NCI-H128 (cell line): ENCODE data around the gene SH3PXD2A.

ENCODE experiments used
- DNase-seq: peaks from one replicate; lab custom pipeline; 2025; ENCODE audit not compliant: unreplicated experiment; lab: John Stamatoyannopoulos, UW

The SH3PXD2A gene

DNA sequence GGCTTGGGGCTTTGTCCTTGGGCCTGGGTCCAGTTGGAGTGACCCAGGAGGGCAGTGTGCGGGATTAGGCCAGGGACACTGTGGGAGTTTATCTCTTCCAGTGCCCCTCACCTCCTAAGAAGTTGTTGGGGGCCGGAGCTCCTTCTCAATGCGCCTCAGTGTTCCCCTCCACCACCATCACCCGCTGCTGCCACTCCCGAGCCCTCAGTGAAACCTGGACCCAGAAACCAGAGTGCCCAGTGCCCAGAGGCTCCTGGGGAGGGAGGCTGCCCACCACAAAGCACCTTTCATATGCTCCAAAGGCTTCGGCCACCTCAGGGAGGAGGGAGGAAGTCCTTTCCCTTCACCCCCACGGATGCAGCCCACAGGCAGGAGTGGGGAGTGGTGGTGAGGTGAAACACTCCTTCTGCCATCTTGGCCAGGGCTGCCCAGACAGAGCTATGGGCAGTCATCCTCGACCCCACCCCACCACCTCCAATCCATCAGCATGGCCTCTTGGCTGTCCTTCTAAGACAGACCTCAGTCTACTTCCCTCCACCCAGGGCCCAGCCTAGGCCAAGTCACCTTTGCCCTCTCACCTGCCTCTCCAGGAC, 99.0 kb downstream of the SH3PXD2A start:
- no peak for DNase-seq

DNA sequence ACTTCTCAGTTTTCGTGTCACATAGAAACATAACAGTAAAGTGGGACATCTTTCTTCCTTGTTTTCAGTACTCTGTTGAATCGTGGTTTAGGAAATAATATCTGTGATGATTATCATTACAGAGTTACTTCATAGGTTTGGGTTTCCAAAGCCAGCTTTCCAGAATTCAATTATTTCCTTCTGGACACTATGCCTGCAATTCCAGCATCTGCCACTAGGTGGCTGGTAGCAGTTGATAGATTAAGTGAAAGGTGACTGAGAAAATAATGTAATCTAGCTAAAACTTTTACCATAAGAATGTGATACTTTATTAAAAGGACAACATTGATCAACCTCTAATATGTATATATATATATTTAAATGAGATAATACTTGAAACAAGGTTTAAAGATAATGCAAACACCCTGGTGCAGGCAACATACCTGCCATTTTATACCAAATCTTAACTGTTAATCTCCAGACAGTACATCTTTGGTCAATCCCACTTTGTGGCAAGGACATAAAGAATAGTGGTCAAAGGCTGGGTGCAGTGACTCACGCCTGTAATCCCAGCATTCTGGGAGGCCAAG, 102.6 kb downstream of the SH3PXD2A start:
- DNase-seq, result no peak

- no peak for DNase-seq
Observed at GRCh38 chr10:103751667-103752290, 103.6 kb downstream of the SH3PXD2A start.

GRCh38 chr10:103750836-103751235, 104.5 kb downstream of the SH3PXD2A start:
- no peak for DNase-seq

DNA sequence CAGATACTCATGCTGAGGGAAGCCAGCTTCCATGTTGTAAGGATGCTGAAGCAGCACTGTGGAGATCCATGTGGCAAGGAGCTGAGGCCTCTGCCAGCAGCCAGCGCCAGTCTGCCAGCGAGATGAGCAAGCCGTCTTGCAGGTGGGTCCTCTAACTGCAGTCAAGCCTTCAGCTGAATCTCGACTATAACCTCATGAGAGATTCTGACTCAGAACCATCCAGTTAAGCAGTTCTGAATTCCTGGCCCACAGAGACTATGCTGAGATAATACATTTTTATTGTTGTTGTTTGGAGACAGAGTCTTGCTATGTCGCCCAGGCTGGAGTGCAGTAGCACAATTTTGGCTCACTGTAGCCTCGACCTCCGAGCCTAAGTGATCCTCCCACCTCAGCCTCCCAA, 105.6 kb downstream of the SH3PXD2A start:
- DNase-seq, result no peak

- no peak for DNase-seq
Observed at GRCh38 chr10:103748020-103748419, 107.4 kb downstream of the SH3PXD2A start.

GRCh38 chr10:103747193-103747865, 108.0 kb downstream of the SH3PXD2A start:
- no peak for DNase-seq

DNA sequence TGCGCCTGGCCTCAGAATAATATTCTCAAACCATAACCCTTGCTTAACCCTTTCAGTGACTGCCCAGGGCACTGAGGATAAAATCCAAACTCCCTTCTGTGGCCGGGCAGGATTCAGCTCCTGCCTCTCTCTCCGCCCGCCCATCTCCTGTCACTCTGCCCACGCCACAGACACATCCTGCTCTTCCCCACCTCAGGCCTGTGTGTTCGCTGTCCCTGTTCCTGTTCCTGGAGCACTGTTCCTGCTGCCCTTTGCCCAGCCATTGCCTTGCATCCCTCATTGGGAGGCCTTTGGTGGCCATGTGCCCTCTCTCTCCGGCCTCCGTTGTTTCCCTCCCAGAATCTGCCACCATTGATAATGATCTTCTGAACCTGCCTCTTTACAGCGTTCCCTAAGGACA, 108.8 kb downstream of the SH3PXD2A start:
- no peak for DNase-seq

DNA sequence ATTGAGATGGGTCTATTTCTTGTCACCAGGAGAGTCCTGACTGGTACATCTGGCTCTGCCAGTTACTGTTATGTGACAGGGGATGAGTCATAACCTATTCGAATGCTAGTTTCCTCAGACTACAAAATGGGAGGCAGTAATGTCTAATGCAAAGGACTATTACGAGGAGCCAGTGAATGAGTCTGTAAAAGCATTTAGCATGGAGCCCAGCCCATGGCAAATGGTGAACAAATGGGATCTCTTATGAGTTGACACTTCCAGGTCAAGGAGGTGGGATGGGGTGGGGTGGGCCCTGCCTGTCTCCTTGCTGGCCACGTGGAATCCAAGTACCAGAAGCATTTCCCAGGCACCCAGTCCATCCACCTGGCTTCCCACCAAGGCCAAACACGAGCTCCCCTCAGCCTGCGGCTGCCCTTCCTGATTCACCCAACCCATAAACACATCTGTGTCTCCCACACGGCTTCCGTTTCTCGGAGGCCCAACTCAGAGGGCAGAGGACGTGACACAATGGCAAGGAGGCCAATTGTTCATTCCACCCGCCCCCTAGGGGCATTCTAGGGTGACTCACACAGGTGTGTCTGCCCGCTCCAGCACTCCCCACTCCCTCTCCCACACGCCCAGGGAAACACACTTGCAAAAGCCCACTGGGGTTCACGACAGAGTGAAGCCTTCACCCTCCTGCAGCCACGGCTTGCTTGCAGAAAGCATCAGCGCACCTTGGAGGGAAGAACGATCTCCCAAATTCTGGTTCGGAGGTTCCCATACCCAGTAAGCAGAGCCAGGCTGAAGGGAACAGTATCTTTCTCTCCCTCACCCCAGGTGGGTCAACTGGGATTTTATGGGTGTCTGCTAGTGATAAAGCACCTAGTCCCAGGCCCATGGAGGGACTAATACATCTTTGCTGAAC, 109.8 kb downstream of the SH3PXD2A start:
- DNase-seq, result no peak

GRCh38 chr10:103742824-103743223, 112.6 kb downstream of the SH3PXD2A start:
- no peak for DNase-seq

GRCh38 chr10:103740611-103741010, 114.8 kb downstream of the SH3PXD2A start:
- DNase-seq, result no peak

- DNase-seq, result no peak
Observed at GRCh38 chr10:103739039-103739764, 116.2 kb downstream of the SH3PXD2A start.

GRCh38 chr10:103737735-103738367, 117.5 kb downstream of the SH3PXD2A start:
- DNase-seq, result no peak

DNA sequence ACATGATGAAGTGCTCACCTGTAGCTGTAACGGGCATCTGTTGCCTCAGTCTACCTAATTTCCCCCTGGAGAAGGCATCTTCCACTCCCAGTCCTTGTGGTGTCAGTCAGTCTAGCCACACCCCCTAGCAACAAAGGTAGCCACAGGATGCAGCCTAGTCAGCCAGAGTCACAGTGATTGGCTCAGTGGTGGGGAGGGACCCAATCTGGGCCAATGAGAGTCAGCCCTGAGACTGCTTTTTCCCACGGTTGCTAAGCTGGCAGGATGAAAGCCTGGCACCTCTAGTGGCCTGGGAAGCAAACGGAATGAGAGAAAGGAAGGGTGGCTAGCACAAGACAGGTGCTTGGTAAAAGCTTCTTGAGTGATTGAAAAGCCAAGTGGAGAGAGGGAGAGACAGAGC, 118.6 kb downstream of the SH3PXD2A start:
- no peak for DNase-seq

GRCh38 chr10:103736044-103736443, 119.3 kb downstream of the SH3PXD2A start:
- no peak for DNase-seq

- no peak for DNase-seq
Observed at GRCh38 chr10:103734731-103735130, 120.6 kb downstream of the SH3PXD2A start.

DNA sequence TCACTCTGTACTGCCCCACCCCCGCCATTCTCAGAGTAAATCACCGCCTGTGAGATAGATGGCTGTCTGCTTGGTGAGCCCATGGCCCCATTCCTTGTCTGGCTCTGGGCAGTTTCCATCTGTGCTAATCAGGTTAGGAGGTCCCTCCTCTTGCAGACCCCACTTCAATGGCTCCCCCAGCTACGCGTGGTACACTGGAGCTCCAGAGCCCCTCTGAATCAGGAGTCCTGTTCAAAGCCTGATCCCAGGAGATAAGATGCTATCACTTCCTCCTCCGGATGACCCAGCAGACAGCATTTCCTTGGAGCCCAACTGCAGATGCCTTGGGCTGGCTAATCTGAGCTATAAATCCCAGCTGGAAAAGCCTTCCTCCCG, 122.3 kb downstream of the SH3PXD2A start:
- DNase-seq, result no peak

DNA sequence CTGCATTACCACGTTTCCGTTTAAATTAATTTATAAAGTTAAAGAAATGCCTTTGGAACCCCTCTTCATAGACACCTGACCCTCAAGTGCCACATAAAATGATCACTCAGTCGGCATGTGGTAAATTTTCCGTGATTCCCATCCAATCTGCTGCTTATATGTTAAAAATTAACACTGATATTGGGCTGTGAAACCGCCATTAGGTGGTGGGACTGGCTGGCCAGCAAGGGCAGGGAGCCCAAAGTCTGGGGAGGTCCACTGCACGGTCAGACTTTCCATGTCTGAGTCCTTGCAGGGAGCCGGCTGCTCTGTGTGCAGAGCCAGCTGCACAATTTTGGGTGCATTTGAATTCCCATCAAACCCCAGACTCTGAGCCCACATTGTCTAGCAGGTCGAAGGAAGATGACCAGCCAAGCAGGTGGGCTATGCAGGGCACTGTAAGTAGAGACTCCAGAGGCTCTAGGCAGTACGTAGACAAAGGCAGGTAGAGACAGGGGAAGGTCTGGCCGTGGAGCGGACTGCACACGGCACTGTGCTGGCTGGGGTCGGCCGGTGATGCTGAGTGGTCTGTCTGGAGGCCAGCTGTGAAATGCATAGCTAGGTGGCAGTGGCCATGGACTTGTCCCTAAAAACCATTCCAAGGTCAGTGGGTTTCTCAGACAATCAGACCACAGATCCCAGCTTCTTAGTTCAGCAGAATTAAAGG, 122.9 kb downstream of the SH3PXD2A start:
- no peak for DNase-seq

DNA sequence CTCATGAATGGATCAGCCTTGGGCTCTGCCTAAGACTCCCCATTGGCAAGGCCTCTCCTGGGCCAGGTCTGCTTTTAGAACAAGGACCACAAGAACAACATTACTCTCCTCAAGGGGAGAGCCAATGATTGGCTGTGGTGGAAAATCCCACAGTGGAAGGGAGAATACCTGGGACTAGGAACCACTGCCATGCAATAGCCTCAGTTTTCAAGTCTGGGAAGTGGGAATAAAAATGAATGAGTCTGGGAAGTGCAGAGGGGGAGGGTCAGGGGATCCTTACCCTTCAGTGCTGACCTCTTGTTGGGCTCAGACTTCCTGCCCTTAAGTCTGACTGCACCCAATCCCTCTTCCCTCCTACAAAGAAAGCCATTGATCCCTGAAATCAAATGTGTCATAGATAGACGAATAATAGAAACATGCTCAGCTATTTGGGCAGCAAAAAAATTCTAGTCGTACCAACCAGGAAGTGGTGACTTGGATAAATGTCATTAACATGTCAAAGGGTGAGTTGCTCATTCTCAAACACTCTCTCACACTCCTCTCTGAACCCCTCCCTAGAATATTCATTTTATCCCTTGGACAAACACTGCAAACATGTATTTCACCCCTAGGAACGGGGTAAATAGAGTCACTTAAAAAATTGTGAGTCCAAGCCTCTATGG, 123.6 kb downstream of the SH3PXD2A start:
- no peak for DNase-seq
